T-cell (primary cell): ENCODE results near the gene NCAPD3. TPM values are rescaled to one million over a fixed set of nuclear protein-coding genes. Genes with fewer than 3 reads are reported as not detected.

Experiments used
- ATAC-seq, 4 experiments: fragments of 200-7000 bp in 3 of 4; fragments of 150-1000 bp in 1 of 4; cut with Tn5 transposase; replicated peaks in 1 of 4; 1 replicate in 3 of 4; 2 replicates in 1 of 4; pipeline ENCODE4 v1.10.0; 2021; ENCODE audit warnings: moderate library complexity in 3 of 4, mild to moderate bottlenecking in 2 of 4, moderate number of reproducible peaks in 1 of 4
- CTCF ChIA-PET, 2 donors: fragments of 300-600 bp; sonication (Branson Sonifier 250); formaldehyde crosslinking; loops; one replicate each; lab custom pipeline; 2022; ENCODE audit warnings: antibody characterized with exemption in 2 of 2; lab: Charles Lee
- POLR2A ChIA-PET, 2 donors: fragments of 300-600 bp; sonication (Branson Sonifier 250); formaldehyde crosslinking; loops; one replicate each; lab custom pipeline; 2022; ENCODE audit warnings: antibody characterized with exemption in 2 of 2; lab: Charles Lee
- DNase-seq, 35 experiments: peaks; one replicate each; pipeline versions ENCODE4 v3.0.0 to v3.0.0-alpha.2; 2013 to 2023
- H3K27ac ChIP-seq: one replicate; pipeline ENCODE4 v1.5.1; 2013; ENCODE audit warnings: low read length
- H3K27me3 ChIP-seq, 2 experiments: replicated peaks in 1 of 2; 1 replicate in 1 of 2; 2 replicates in 1 of 2; pipeline versions ENCODE4 v1.6.1 to v1.7.0; 2013; ENCODE audit warnings: low read length in 1 of 2, mixed read lengths in 1 of 2; ENCODE audit not compliant: control insufficient read depth in 2 of 2, insufficient read depth in 2 of 2; ENCODE audit errors: extremely low read depth in 1 of 2
- H3K36me3 ChIP-seq, 2 donors: 1 replicate in 1 of 2; 2 replicates in 1 of 2; pipeline versions ENCODE4 v1.6.1 to v1.7.0; 2013; ENCODE audit warnings: low read length in 1 of 2; ENCODE audit not compliant: control insufficient read depth in 2 of 2, insufficient read depth in 1 of 2; ENCODE audit errors: extremely low read depth in 1 of 2
- H3K4me1 ChIP-seq, 2 experiments: 1 replicate in 1 of 2; 2 replicates in 1 of 2; pipeline versions ENCODE4 v1.6.1 to v1.7.0; 2013; ENCODE audit warnings: low read length in 2 of 2, mixed read lengths in 1 of 2; ENCODE audit not compliant: insufficient read depth in 2 of 2, control insufficient read depth in 1 of 2; ENCODE audit errors: extremely low read depth in 1 of 2
- H3K4me3 ChIP-seq, 2 donors: 1 replicate in 1 of 2; 2 replicates in 1 of 2; pipeline versions ENCODE4 v1.5.1 to v1.7.0; 2013; ENCODE audit warnings: mild to moderate bottlenecking in 2 of 2, low read length in 1 of 2, moderate library complexity in 1 of 2; ENCODE audit not compliant: control insufficient read depth in 1 of 2; ENCODE audit errors: extremely low read depth in 1 of 2
- H3K9me3 ChIP-seq: 2 replicates; pipeline ENCODE4 v1.7.0; 2013
- H3K27ac Mint-ChIP-seq, 2 donors: one replicate each; pipeline ENCODE4 v1.8.0; 2020 to 2021; ENCODE audit warnings: mild to moderate bottlenecking in 2 of 2, mixed read lengths in 2 of 2
- H3K27me3 Mint-ChIP-seq, 2 donors: one replicate each; pipeline ENCODE4 v1.8.0; 2021 to 2022; ENCODE audit warnings: mixed read lengths in 2 of 2
- H3K36me3 Mint-ChIP-seq: one replicate; pipeline ENCODE4 v1.8.0; 2021; ENCODE audit warnings: mixed read lengths
- H3K4me1 Mint-ChIP-seq, 3 donors: one replicate each; pipeline ENCODE4 v1.8.0; 2020 to 2022; ENCODE audit warnings: mixed read lengths in 3 of 3, mild to moderate bottlenecking in 1 of 3
- H3K4me3 Mint-ChIP-seq, 3 donors: one replicate each; pipeline ENCODE4 v1.8.0; 2020 to 2022; ENCODE audit warnings: mild to moderate bottlenecking in 3 of 3, mixed read lengths in 3 of 3, moderate library complexity in 3 of 3
- H3K9me3 Mint-ChIP-seq, 3 donors: one replicate each; pipeline ENCODE4 v1.8.0; 2020 to 2022; ENCODE audit warnings: mixed read lengths in 3 of 3
- WGBS: methylation state at CpG from one replicate; pipeline ENCODE4 v1.1.5; 2013; ENCODE audit warnings: missing lambda C conversion rate; ENCODE audit not compliant: insufficient coverage; 5-methylcytosine and 5-hydroxymethylcytosine counted together
- total RNA-seq, 35 experiments: library from RNA in 6 of 35; stranded (reverse) in 6 of 35; fragments of 120-200 nt in 1 of 35; gene quantifications; one replicate each; pipeline versions ENCODE4 v1.2.1 to v1.2.4 and lab custom pipeline; 2013 to 2026

Gene NCAPD3
- total RNA-seq, 5 donors from 2014 or later (not counting 1 experiment from before 2014, with no cell fraction given): 33.7 to 41.9 (median 36.8) TPM

- Histone ChIP-seq H3K9me3 (no peaks in the 10 kb centered on the region), H3K4me3 (no peak overlapping the region), H3K36me3 (peaks cover 30 to 87% of the 10 kb centered on the region in 2 donors), H3K4me1 (no peaks in the 10 kb centered on the region), H3K27me3 (no peaks in the 10 kb centered on the region), H3K27ac (no peak overlapping the region)
- ChIA-PET CTCF (no interaction called here), POLR2A (no interaction called here)
- DNase-seq (no peak), ATAC-seq (no peak)
- Mint-ChIP-seq H3K27ac (peak overlapping the region in 1 of 2 donors; percentile 5), H3K36me3 (peaks cover 55% of the 10 kb centered on the region), H3K4me3 (no peak overlapping the region), H3K27me3 (no peaks in the 10 kb centered on the region), H3K4me1 (peaks cover 0 to 2% (median 0%) of the 10 kb centered on the region in 3 donors), H3K9me3 (no peaks in the 10 kb centered on the region)
- WGBS: 97% methylated on average over 3 of the region's 9 CpGs
These were observed 18.6 kb upstream of the NCAPD3 start for GRCh38 chr11:134242376-134242775.

GRCh38 chr11:134240592-134240991 lies 16.8 kb upstream of the NCAPD3 start:
- H3K36me3 ChIP-seq: peaks cover 20 to 89% of the 10 kb centered on the region in 2 donors
- Mint-ChIP-seq H3K4me1 (peaks cover 0 to 2% (median 0%) of the 10 kb centered on the region in 3 donors), H3K9me3 (no peaks in the 10 kb centered on the region), H3K4me3 (no peak overlapping the region), H3K27ac (no peak overlapping the region), H3K36me3 (peaks cover 54% of the 10 kb centered on the region), H3K27me3 (no peaks in the 10 kb centered on the region)
- no CpG with 5 or more reads among the region's 6 CpGs for WGBS
- H3K4me1 ChIP-seq: no peaks in the 10 kb centered on the region
- H3K27ac ChIP-seq: no peak overlapping the region
- H3K27me3 ChIP-seq: no peaks in the 10 kb centered on the region
- H3K9me3 ChIP-seq: no peaks in the 10 kb centered on the region
- no peak overlapping the region for H3K4me3 ChIP-seq
- no peak for DNase-seq
- no peak for ATAC-seq
- CTCF ChIA-PET: interaction anchor here (0.6 to 1.1 kb wide), 2 partner anchors 11 to 79 kb away, joined by 3 to 4 read pairs; no protein-coding TSS in a partner anchor
- POLR2A ChIA-PET: interaction anchor here in 1 of 2 donors (0.6 kb wide), 1 partner anchor 21 kb away, joined by 4 read pairs; no protein-coding TSS in a partner anchor

DNA sequence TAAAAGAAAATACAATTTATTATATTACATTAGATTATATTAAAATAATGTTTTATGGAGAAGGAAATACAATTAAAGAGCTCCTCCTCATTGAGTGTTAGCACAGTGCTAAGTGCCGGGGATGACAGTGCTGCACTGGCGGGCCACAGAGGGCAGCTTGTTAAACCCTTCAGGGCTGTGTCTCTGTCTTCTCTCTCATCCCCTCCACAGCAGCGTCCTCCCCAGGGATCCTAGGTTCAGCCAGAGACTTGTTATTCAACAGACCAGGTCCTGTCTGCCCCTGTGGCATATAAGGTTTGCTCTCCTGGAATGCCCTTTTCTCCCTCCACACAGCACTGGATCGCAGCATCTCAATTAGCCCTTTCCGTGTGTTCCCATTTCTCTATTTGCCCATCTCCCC lies 15.2 kb upstream of the NCAPD3 start:
- H3K4me3 ChIP-seq: no peak overlapping the region
- no peaks in the 10 kb centered on the region for H3K9me3 ChIP-seq
- no peaks in the 10 kb centered on the region for H3K27me3 ChIP-seq
- no peaks in the 10 kb centered on the region for H3K27me3 Mint-ChIP-seq
- peaks cover 11 to 82% of the 10 kb centered on the region in 2 donors for H3K36me3 ChIP-seq
- H3K9me3 Mint-ChIP-seq: no peaks in the 10 kb centered on the region
- CTCF ChIA-PET: interaction anchor here in 1 of 2 donors (0.6 kb wide), 1 partner anchor 13 kb away, joined by 3 read pairs; no protein-coding TSS in a partner anchor
- H3K36me3 Mint-ChIP-seq: peaks cover 57% of the 10 kb centered on the region
- H3K4me3 Mint-ChIP-seq: no peak overlapping the region
- DNase-seq (no peak), ATAC-seq (no peak)
- no peak overlapping the region for H3K27ac ChIP-seq
- no peaks in the 10 kb centered on the region for H3K4me1 ChIP-seq
- H3K27ac Mint-ChIP-seq: no peak overlapping the region
- no peaks in the 10 kb centered on the region for H3K4me1 Mint-ChIP-seq
- WGBS: no CpG with 5 or more reads among the region's 5 CpGs
- POLR2A ChIA-PET: no interaction called here

GRCh38 chr11:134237557-134237922 lies 13.8 kb upstream of the NCAPD3 start:
- DNase-seq: no peak
- H3K36me3 Mint-ChIP-seq: peaks cover 45% of the 10 kb centered on the region
- H3K9me3 Mint-ChIP-seq: no peaks in the 10 kb centered on the region
- H3K4me1 ChIP-seq: peaks cover 0 to 7% of the 10 kb centered on the region in 2 experiments
- no peak overlapping the region for H3K27ac ChIP-seq
- no peak overlapping the region for H3K4me3 ChIP-seq
- no peaks in the 10 kb centered on the region for H3K9me3 ChIP-seq
- no peak overlapping the region for H3K4me3 Mint-ChIP-seq
- no peaks in the 10 kb centered on the region for H3K27me3 ChIP-seq
- ChIA-PET CTCF (no interaction called here), POLR2A (interaction anchor here in 1 of 2 donors (0.8 kb wide), 1 partner anchor 13 kb away, joined by 4 read pairs; the partner anchor contains the start of genes NCAPD3 and VPS26B)
- whole genome bisulfite sequencing: 94% methylated on average over 11 of the region's 11 CpGs
- ATAC-seq: no peak
- H3K4me1 Mint-ChIP-seq: peaks cover 3 to 7% (median 7%) of the 10 kb centered on the region in 3 donors
- peak overlapping the region; percentile 2 to 11 for H3K27ac Mint-ChIP-seq
- peaks cover 11 to 74% of the 10 kb centered on the region in 2 donors for H3K36me3 ChIP-seq
- no peaks in the 10 kb centered on the region for H3K27me3 Mint-ChIP-seq

DNA sequence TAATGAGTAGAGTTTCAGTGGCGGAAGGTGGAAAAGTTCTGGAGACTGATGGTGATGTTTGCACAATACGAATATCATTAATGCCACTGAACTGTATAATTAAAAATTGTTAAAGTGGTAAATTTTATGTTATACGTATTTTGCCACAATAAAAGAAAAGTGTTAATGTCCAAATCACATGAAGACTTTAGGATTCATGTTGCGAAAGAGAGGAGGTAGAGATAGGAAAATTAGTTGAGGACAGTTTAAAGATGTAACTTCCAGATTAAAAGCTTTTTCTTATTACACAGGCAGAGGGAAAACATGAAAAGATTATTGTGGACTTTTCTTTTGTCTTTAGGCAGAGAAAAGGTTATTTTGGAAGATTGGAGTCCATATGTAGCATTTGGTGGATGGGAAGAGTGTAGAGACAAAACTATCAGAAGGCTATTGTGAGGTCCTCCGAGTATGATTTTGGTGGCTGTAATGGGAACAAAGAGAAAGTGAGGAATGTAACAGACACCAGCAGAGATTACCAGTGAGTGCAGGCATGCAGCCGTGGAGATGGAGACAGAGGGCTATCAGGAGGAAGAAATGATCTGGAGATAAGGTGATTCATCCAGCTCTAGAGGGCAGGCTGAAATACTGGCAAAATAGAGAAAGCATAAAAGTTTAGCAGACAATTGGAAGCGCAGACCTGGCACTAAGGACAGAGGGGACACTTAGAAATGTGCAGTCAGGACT lies 13.2 kb upstream of the NCAPD3 start:
- Mint-ChIP-seq H3K27ac (peak overlapping the region in 1 of 2 donors; percentile 2), H3K4me3 (no peak overlapping the region), H3K27me3 (no peaks in the 10 kb centered on the region), H3K9me3 (no peaks in the 10 kb centered on the region), H3K36me3 (peaks cover 39% of the 10 kb centered on the region), H3K4me1 (peaks cover 7 to 12% (median 12%) of the 10 kb centered on the region in 3 donors)
- no peaks in the 10 kb centered on the region for H3K27me3 ChIP-seq
- H3K4me3 ChIP-seq: no peak overlapping the region
- no peak for ATAC-seq
- WGBS: 96% methylated on average over 5 of the region's 7 CpGs
- H3K36me3 ChIP-seq: peaks cover 8 to 73% of the 10 kb centered on the region in 2 donors
- H3K4me1 ChIP-seq: peaks cover 0 to 12% of the 10 kb centered on the region in 2 experiments
- ChIA-PET CTCF (no interaction called here), POLR2A (no interaction called here)
- DNase-seq: no peak
- no peaks in the 10 kb centered on the region for H3K9me3 ChIP-seq
- H3K27ac ChIP-seq: no peak overlapping the region

DNA sequence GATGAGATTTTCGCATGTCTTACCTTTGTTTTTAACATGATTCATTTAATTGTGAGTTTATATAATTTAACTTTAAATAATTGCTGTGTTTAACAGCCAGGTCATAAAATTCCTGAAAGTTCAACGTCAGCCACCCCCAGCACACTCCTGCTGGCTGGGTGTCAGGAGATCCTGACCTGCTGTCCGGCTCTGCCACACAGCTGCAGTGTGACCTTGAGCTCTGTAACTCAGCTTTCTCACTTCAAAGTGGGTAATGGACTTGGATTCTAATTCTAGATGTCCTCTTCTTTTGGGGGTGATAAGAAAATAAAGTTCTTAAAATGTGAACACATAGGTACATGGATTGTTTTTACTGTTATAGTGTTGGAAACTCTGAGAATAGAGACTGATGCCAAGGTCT lies 11.6 kb upstream of the NCAPD3 start:
- Mint-ChIP-seq H3K4me3 (no peak overlapping the region), H3K27ac (no peak overlapping the region), H3K36me3 (peaks cover 40% of the 10 kb centered on the region), H3K27me3 (no peaks in the 10 kb centered on the region), H3K9me3 (no peaks in the 10 kb centered on the region), H3K4me1 (peaks cover 14 to 27% (median 24%) of the 10 kb centered on the region in 3 donors)
- no peaks in the 10 kb centered on the region for H3K27me3 ChIP-seq
- no peak overlapping the region for H3K4me3 ChIP-seq
- ATAC-seq (no peak), DNase-seq (no peak)
- WGBS: no CpG with 5 or more reads among the region's 3 CpGs
- no peaks in the 10 kb centered on the region for H3K9me3 ChIP-seq
- H3K27ac ChIP-seq: no peak overlapping the region
- CTCF ChIA-PET: no interaction called here
- peaks cover 8 to 28% of the 10 kb centered on the region in 2 experiments for H3K4me1 ChIP-seq
- peaks cover 4 to 68% of the 10 kb centered on the region in 2 donors for H3K36me3 ChIP-seq
- POLR2A ChIA-PET: no interaction called here
